ENCODE results near the gene ZNF786. TPM values are rescaled to one million over a fixed set of nuclear protein-coding genes. Genes with fewer than 3 reads are reported as not detected.

Gene ZNF786
- 1 to 10 TPM; 2.7 to 3.5 TPM for total RNA-seq
- 6.0 TPM for polyA plus RNA-seq (2013, experiment 1 of 2)
- polyA plus RNA-seq (2013, experiment 2 of 2), result 7.1 TPM
- 7.8 to 35.2 (median 19.4) reads per million in 172 experiments for total RNA-seq

- Mint-ChIP-seq H3K36me3 (ENCODE audit: low read depth) (peaks cover 26% of the 10 kb centered on the region), H3K4me1 (ENCODE audit: low read depth) (peaks cover 26% of the 10 kb centered on the region), H3K27me3 (no peaks in the 10 kb centered on the region), H3K9me3 (no peaks in the 10 kb centered on the region), H3K4me3 (peak within 1 kb of the TSS; percentile 100), H3K27ac (peak within 1 kb of the TSS; percentile 93)
- Histone ChIP-seq H3K4me3 (ENCODE audit: low read length) (peak within 1 kb of the TSS; percentile 72), H3K36me3 (ENCODE audit: insufficient read depth, low read length) (no peaks in the 10 kb centered on the region), H3K9me3 (ENCODE audit: control insufficient read depth in 1 of 2, insufficient read depth in 1 of 2, low read length in 2 of 2) (no peaks in the 10 kb centered on the region), H3K27ac (ENCODE audit: low read depth in 1 of 2, low read length in 2 of 2) (peak within 1 kb of the TSS; percentile 82 to 90), H3K27me3 (ENCODE audit: control insufficient read depth in 1 of 2, insufficient read depth in 2 of 2, low read length in 2 of 2) (no peaks in the 10 kb centered on the region), H3K4me1 (ENCODE audit: insufficient read depth, low read length) (peaks cover 27% of the 10 kb centered on the region)
- intact Hi-C loops (cut with DNase I, micrococcal nuclease), result loop anchor here (1.0 to 2.0 kb wide), 11 partner anchors 19 to 206 kb away; partner anchors contain the start of genes PDIA4 (in 2 of the 2), ZNF398 (in 2 of the 2), ZNF425 (in 2 of the 2) and EZH2 (in 1 of the 2)
- peak; percentile 87 for TF ChIP-seq CTCF (IDR thresholded peaks at IDR 0.05)
- DNase-seq (peak; percentile 81 to 97 (median 90)), ATAC-seq (ENCODE audit: poor library complexity) (peak; percentile 82)
- CTCF ChIA-PET, result interaction anchor here (0.8 to 1.0 kb wide), 3 partner anchors 25 to 85 kb away, joined by 3 to 4 read pairs (median 3); no protein-coding TSS in a partner anchor
- POLR2A ChIA-PET, result interaction anchor here (1.0 to 1.2 kb wide), 7 partner anchors 25 to 105 kb away, joined by 3 to 10 read pairs (median 3); partner anchors contain the start of genes PDIA4, ZNF282 and ZNF398
Measured at GRCh38 chr7:149090397-149091195, at the start of gene ZNF786. Gene ZNF786 (minus strand): TSS chr7:149090718. CDS start chr7:149090640, 78 bp downstream.

- intact Hi-C loops (cut with DNase I, micrococcal nuclease), result no loop called here
- Mint-ChIP-seq H3K4me3 (no peak overlapping the region), H3K27ac (no peak overlapping the region), H3K4me1 (ENCODE audit: low read depth) (no peaks in the 10 kb centered on the region), H3K36me3 (ENCODE audit: low read depth) (peaks cover 15% of the 10 kb centered on the region), H3K27me3 (no peaks in the 10 kb centered on the region), H3K9me3 (no peaks in the 10 kb centered on the region)
- H3K4me3 ChIP-seq (ENCODE audit: low read length), result no peak overlapping the region
- POLR2A ChIA-PET, result interaction anchor here (0.6 to 1.1 kb wide), 2 partner anchors 12 to 893 kb away, joined by 3 to 4 read pairs; no protein-coding TSS in a partner anchor
- TF ChIP-seq CTCF (IDR thresholded peaks at IDR 0.05), result no peak
- DNase-seq (no peak), ATAC-seq (ENCODE audit: poor library complexity) (no peak)
- no peaks in the 10 kb centered on the region for H3K27me3 ChIP-seq (ENCODE audit: control insufficient read depth in 1 of 2, insufficient read depth in 2 of 2, low read length in 2 of 2)
- H3K9me3 ChIP-seq (ENCODE audit: control insufficient read depth in 1 of 2, insufficient read depth in 1 of 2, low read length in 2 of 2), result peaks cover 4 to 5% of the 10 kb centered on the region in 2 experiments
- peaks cover 6% of the 10 kb centered on the region for H3K36me3 ChIP-seq (ENCODE audit: insufficient read depth, low read length)
- CTCF ChIA-PET, result interaction anchor here (1.7 kb wide), 1 partner anchor 11 kb away, joined by 10 read pairs; the partner anchor contains the start of gene ZNF398
- no peak overlapping the region for H3K27ac ChIP-seq (ENCODE audit: low read depth in 1 of 2, low read length in 2 of 2)
- no peaks in the 10 kb centered on the region for H3K4me1 ChIP-seq (ENCODE audit: insufficient read depth, low read length)
Measured at GRCh38 chr7:149136118-149136517, 45.6 kb upstream of the ZNF786 start.

GRCh38 chr7:149133028-149133710 lies 42.7 kb upstream of the ZNF786 start:
- no peak overlapping the region for H3K4me3 Mint-ChIP-seq
- peaks cover 2% of the 10 kb centered on the region for H3K4me1 Mint-ChIP-seq (ENCODE audit: low read depth)
- ATAC-seq (ENCODE audit: poor library complexity), result no peak
- ChIA-PET CTCF (no interaction called here), POLR2A (interaction anchor here (1.5 kb wide), 1 partner anchor 14 kb away, joined by 6 read pairs; the partner anchor contains the start of gene ZNF398)
- TF ChIP-seq CTCF (IDR thresholded peaks at IDR 0.05), result no peak
- DNase-seq, result no peak
- H3K9me3 Mint-ChIP-seq, result peaks cover 6% of the 10 kb centered on the region
- intact Hi-C loops (cut with DNase I, micrococcal nuclease), result no loop called here
- H3K9me3 ChIP-seq (ENCODE audit: control insufficient read depth in 1 of 2, insufficient read depth in 1 of 2, low read length in 2 of 2), result peaks cover 5 to 14% of the 10 kb centered on the region in 2 experiments
- H3K27me3 ChIP-seq (ENCODE audit: control insufficient read depth in 1 of 2, insufficient read depth in 2 of 2, low read length in 2 of 2), result no peaks in the 10 kb centered on the region
- H3K36me3 Mint-ChIP-seq (ENCODE audit: low read depth), result peaks cover 30% of the 10 kb centered on the region
- no peak overlapping the region for H3K27ac ChIP-seq (ENCODE audit: low read depth in 1 of 2, low read length in 2 of 2)
- H3K4me3 ChIP-seq (ENCODE audit: low read length), result no peak overlapping the region
- peaks cover 12% of the 10 kb centered on the region for H3K36me3 ChIP-seq (ENCODE audit: insufficient read depth, low read length)
- peaks cover 2% of the 10 kb centered on the region for H3K4me1 ChIP-seq (ENCODE audit: insufficient read depth, low read length)
- H3K27ac Mint-ChIP-seq, result no peak overlapping the region
- H3K27me3 Mint-ChIP-seq, result no peaks in the 10 kb centered on the region

Data from CD4-positive, alpha-beta T cell (primary cell).